GM12864 (cell line): ENCODE results near the gene NOP10.

Source experiments
- DNase-seq: peaks from one replicate; pipeline ENCODE4 v3.0.0-alpha.2; 2011; ENCODE audit warnings: low read depth
- H3K4me3 ChIP-seq: 2 replicates; pipeline ENCODE4 v1.5.1; 2011; ENCODE audit warnings: mild to moderate bottlenecking, low read depth, low read length, control low read depth
- CTCF ChIP-seq: IDR thresholded peaks from 2 replicates; pipeline ENCODE4 v1.5.1; 2011; ENCODE audit warnings: low read depth, mild to moderate bottlenecking, moderate library complexity, low read length, control low read depth, inconsistent platforms; ENCODE audit errors: missing control alignments

Gene NOP10

DNA sequence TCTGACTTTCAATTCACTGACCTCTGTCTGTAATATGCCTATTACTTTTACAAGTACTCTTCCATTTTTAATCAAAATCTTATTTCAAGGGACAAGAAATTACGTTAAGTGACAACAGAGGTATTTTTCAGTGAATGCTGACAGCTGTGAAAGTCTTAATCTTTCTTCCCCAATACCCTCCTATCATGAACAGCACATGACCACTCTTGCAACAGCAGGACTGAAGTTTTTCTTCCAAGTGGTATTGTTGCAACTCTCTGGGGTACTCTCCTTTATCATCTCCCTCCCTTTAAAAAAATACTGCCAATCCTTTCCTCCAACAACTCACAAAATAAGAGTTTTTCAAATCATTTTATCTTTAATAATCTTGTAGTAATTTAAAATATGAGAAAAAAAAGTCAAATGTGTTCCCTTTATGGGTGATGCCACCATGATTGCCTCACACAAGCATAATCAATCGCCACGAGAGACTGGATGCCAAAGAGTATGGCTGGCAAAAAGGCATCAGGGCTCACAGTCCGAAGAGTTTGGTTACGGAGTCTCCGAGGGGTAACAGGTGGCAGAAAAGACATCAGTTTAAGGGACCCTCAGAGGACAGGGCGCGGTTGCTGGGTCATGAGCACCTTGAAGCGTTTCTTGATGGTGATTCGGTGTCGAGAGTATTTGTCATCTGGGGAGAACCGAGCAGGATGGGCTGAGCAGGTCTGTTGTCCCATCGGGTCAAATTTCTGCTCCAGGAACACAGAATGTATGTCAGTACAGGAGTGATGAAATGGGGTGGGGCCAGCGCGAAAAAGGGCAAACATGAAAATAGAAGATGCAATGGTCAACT lies 1.3 kb downstream of the NOP10 start:
- H3K4me3 ChIP-seq, result peak overlapping the region; percentile 98
- DNase-seq, result no peak
- no peak for TF ChIP-seq CTCF

- DNase-seq, result no peak
- H3K4me3 ChIP-seq, result no peak overlapping the region
- TF ChIP-seq CTCF, result no peak
Observed at GRCh38 chr15:34339946-34340345, 3.0 kb downstream of the NOP10 start.

- TF ChIP-seq CTCF, result no peak
- H3K4me3 ChIP-seq, result peak overlapping the region; percentile 94; the same call in 1 of the 2 replicates
- no peak for DNase-seq
Observed at GRCh38 chr15:34338347-34338746, 4.6 kb downstream of the NOP10 start.

- TF ChIP-seq CTCF, result no peak
- peak within 1 kb of the TSS; percentile 94 for H3K4me3 ChIP-seq
- DNase-seq, result no peak
Observed at GRCh38 chr15:34337557-34338306, 5.2 kb downstream of the NOP10 start, which contains the start of gene SLC12A6. TSS of gene SLC12A6 (minus strand) at chr15:34337781. CDS start at chr15:34336680, 1,101 bp downstream.

DNA sequence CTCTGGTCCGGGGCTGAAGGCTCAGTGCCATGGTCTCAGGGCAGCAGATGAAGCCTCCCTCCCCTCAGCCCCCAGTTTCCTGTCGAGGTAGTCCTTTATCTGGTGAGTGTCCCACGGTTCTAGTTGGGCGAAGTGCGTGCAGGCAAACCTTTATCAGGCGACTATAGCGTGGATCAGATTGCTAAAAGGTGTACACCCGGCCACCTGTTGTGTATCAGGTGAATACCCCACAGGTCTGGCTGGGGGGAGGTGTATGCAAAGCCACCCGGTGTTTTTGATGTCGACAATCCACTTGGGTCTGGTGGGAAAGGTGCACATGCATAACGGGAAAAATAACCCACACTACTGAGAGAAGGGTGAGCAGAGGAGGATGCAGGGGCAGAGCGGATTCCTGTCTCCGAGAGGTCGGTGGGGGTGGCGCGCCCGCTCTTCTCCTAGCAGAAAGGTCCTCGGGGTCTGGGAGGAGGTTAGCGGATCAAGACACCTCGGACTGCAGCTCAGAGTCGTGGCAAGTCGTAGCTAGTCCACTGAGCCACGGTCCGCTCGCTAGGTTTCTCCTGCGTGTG lies 5.9 kb downstream of the NOP10 start:
- H3K4me3 ChIP-seq, result peak overlapping the region; percentile 94
- DNase-seq, result no peak
- no peak for TF ChIP-seq CTCF

GRCh38 chr15:34336231-34336990 lies 6.5 kb downstream of the NOP10 start:
- TF ChIP-seq CTCF, result no peak
- H3K4me3 ChIP-seq, result peak overlapping the region; percentile 94
- DNase-seq, result no peak
